SH-SY5Y (cell line): ENCODE data around the gene MRM3.

ENCODE experiments used
- GATA2 ChIP-seq: IDR thresholded peaks from 2 replicates; pipeline ENCODE4 v1.6.1; 2011; ENCODE audit warnings: mild to moderate bottlenecking, low read depth, low read length
- GATA3 ChIP-seq: IDR thresholded peaks from 2 replicates; pipeline ENCODE4 v1.6.1; 2011; ENCODE audit warnings: low read depth, mild to moderate bottlenecking, low read length, moderate library complexity

DNA sequence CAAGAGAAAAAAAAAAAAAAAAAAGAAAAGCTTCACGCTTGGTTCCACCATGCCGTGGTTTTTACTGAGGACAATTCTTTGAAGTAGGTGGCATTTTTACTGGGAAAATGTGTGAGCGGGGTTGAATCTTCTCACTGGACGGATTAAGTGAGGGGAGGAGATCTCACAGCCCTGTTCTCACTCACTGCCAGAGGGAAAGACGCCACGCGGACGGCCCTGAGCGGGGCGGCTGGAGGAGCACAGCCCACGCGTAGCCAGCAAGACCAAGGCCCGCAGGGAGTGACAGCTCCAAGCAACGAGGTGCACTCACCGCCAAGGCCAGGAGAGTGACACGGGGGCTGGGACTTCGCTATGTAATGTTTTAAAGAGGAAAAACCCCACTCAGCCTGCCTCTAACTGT lies 43.1 kb downstream of the MRM3 start:
- TF ChIP-seq GATA2 (no peak), GATA3 (no peak)
